NB4 (cell line): ENCODE results near the gene RDH13.
A peak's percentile ranks its signal among the peaks of the same experiment; 100 is the strongest.

Experiments
- DNase-seq: peaks from one replicate; pipeline ENCODE4 v3.0.0; 2010; ENCODE audit warnings: low read depth
- H3K4me3 ChIP-seq: one replicate; pipeline ENCODE4 v1.5.1; 2011; ENCODE audit warnings: mild to moderate bottlenecking, low read depth, low read length, moderate library complexity
- CTCF ChIP-seq: IDR thresholded peaks from one replicate; pipeline ENCODE4 v1.5.1; 2012; ENCODE audit warnings: low read depth, low read length
- MAX ChIP-seq: IDR thresholded peaks from 2 replicates; pipeline ENCODE4 v1.6.1; 2011; ENCODE audit warnings: low read depth, low read length
- MYC ChIP-seq: IDR thresholded peaks from 2 replicates; pipeline ENCODE4 v1.6.1; 2011; ENCODE audit warnings: low read depth, low read length
- POLR2A ChIP-seq: IDR thresholded peaks from 2 replicates; pipeline ENCODE4 v1.6.1; 2011; ENCODE audit warnings: mild to moderate bottlenecking; ENCODE audit not compliant: insufficient read length; ENCODE audit errors: extremely low read depth

Gene RDH13

GRCh38 chr19:55075371-55075998, 12.5 kb upstream of the RDH13 start, which contains the start of gene EPS8L1:
EPS8L1 (plus strand) TSS chr19:55075869; CDS start chr19:55076445, 576 bp downstream.
- DNase-seq, result peak; percentile 77
- no peak for TF ChIP-seq MYC
- no peak for TF ChIP-seq POLR2A
- no peak for TF ChIP-seq CTCF
- TF ChIP-seq MAX, result no peak
- no peak within 1 kb of the TSS for H3K4me3 ChIP-seq

- TF ChIP-seq MYC (no peak), CTCF (no peak), POLR2A (no peak), MAX (no peak)
- no peak for DNase-seq
- H3K4me3 ChIP-seq, result no peak overlapping the region
These were observed 9.0 kb upstream of the RDH13 start for GRCh38 chr19:55071913-55072312.

- TF ChIP-seq MAX, result no peak
- no peak for TF ChIP-seq POLR2A
- no peak for TF ChIP-seq MYC
- TF ChIP-seq CTCF, result no peak
- DNase-seq, result peak; percentile 92
- H3K4me3 ChIP-seq, result no peak overlapping the region
These were observed 8.2 kb upstream of the RDH13 start for GRCh38 chr19:55071129-55071502.

GRCh38 chr19:55070466-55071128, 7.6 kb upstream of the RDH13 start:
- no peak for DNase-seq
- TF ChIP-seq CTCF (no peak), POLR2A (no peak), MYC (no peak), MAX (no peak)
- no peak overlapping the region for H3K4me3 ChIP-seq

GRCh38 chr19:55069865-55070197, 6.9 kb upstream of the RDH13 start:
- DNase-seq, result no peak
- no peak for TF ChIP-seq MYC
- TF ChIP-seq POLR2A, result no peak
- no peak for TF ChIP-seq MAX
- no peak for TF ChIP-seq CTCF
- H3K4me3 ChIP-seq, result no peak overlapping the region
